ENCODE measurements around the gene VASP. TPM values are rescaled to one million over a fixed set of nuclear protein-coding genes. Genes with fewer than 3 reads are reported as not detected.

The VASP gene
- total and polyA plus RNA-seq, 2 of the 13 experiments (the other 11 are each of a cell fraction or from before 2014, with no cell fraction given), result 41.8 to 67.1 TPM

DNA sequence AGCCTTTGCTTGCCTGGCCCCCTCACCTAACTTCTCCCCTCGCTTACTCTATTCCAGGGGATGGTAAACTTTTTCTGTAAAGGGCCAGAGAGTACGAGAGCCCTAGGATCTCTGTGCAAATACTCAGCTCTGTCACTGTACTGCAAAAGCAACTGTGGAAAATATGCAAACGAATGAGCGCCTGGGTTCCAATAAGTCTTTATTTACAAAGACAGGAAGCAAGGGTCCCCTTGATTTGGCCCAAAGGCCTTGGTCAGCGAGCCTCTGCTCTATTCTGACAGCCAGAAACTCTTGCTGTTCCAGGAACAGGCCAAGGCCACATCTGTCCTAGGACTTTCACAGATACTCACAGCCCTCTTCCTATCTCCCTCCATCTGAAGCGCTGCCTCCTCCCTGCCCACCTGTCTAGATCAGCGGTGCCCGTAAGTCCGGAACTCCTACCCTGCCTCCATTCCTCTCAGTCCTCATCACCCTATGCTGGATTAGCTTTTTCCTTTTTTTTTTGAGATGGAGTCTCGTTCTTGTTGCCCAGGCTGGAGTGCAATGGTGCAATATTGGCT is 40.0 kb downstream of the VASP start (continued):
- TF ChIP-seq NCOA2 (CRISPR knock-in tag; IDR thresholded peaks at IDR 0.05) (no peak), SMAD1 (CRISPR knock-in tag; IDR thresholded peaks at IDR 0.05; ENCODE audit: borderline replicate concordance, low read depth) (no peak), ZNF30 (CRISPR knock-in tag; IDR thresholded peaks at IDR 0.05) (no peak), KLF16 (CRISPR knock-in tag; IDR thresholded peaks at IDR 0.05) (no peak), ZNF737 (CRISPR knock-in tag; IDR thresholded peaks at IDR 0.05; ENCODE audit: borderline replicate concordance) (no peak), DR1 (CRISPR knock-in tag; IDR thresholded peaks at IDR 0.05) (no peak), ZNF329 (CRISPR knock-in tag; IDR thresholded peaks at IDR 0.05; ENCODE audit: low read depth) (no peak), FOSL1 (CRISPR knock-in tag; IDR thresholded peaks at IDR 0.05; ENCODE audit: borderline replicate concordance) (no peak), SMAD9 (CRISPR knock-in tag; IDR thresholded peaks at IDR 0.05) (no peak), CCAR2 (optimal IDR thresholded peaks at IDR 0.05; ENCODE audit: low read depth, low read length) (no peak), ZNF749 (CRISPR knock-in tag; IDR thresholded peaks at IDR 0.05; ENCODE audit: borderline replicate concordance) (no peak), FOXO4 (CRISPR knock-in tag; conservative IDR thresholded peaks at IDR 0.05) (no peak), SMARCC2 (IDR thresholded peaks at IDR 0.05) (no peak), ZNF224 (CRISPR knock-in tag; IDR thresholded peaks at IDR 0.05) (no peak), SOX13 (IDR thresholded peaks at IDR 0.05) (no peak), SOX13 (CRISPR knock-in tag; conservative IDR thresholded peaks at IDR 0.05 in 1 of 2, IDR thresholded peaks at IDR 0.05 in 1 of 2) (0 out of 4 replicates have a peak, but pooled peaks of 1 of the 2 experiments have one; percentile 7), ZSCAN31 (CRISPR knock-in tag; IDR thresholded peaks at IDR 0.05; ENCODE audit: low read depth) (no peak), ZNF549 (CRISPR knock-in tag; IDR thresholded peaks at IDR 0.05) (no peak), ZNF446 (CRISPR knock-in tag; IDR thresholded peaks at IDR 0.05) (no peak), ZNF263 (CRISPR knock-in tag; IDR thresholded peaks at IDR 0.05) (0 out of 2 replicates have a peak, but pooled peaks have one; percentile 1), ZNF777 (CRISPR knock-in tag; IDR thresholded peaks at IDR 0.05) (no peak), FOXA3 (CRISPR knock-in tag; IDR thresholded peaks at IDR 0.05) (0 out of 2 replicates have a peak, but pooled peaks have one; percentile 17), FOXA1 (IDR thresholded peaks at IDR 0.05) (no peak), FOXA1 (CRISPR knock-in tag; IDR thresholded peaks at IDR 0.05) (0 out of 2 replicates have a peak, but pooled peaks have one; percentile 4), ZNF282 (IDR thresholded peaks at IDR 0.05; ENCODE audit: partially characterized antibody) (no peak), ZBTB7B (CRISPR knock-in tag; IDR thresholded peaks at IDR 0.05) (no peak), NCOA1 (CRISPR knock-in tag; IDR thresholded peaks at IDR 0.05) (no peak), GMEB2 (CRISPR knock-in tag; IDR thresholded peaks at IDR 0.05; ENCODE audit: low read depth) (no peak)
- TF ChIP-seq, protein P1, sequence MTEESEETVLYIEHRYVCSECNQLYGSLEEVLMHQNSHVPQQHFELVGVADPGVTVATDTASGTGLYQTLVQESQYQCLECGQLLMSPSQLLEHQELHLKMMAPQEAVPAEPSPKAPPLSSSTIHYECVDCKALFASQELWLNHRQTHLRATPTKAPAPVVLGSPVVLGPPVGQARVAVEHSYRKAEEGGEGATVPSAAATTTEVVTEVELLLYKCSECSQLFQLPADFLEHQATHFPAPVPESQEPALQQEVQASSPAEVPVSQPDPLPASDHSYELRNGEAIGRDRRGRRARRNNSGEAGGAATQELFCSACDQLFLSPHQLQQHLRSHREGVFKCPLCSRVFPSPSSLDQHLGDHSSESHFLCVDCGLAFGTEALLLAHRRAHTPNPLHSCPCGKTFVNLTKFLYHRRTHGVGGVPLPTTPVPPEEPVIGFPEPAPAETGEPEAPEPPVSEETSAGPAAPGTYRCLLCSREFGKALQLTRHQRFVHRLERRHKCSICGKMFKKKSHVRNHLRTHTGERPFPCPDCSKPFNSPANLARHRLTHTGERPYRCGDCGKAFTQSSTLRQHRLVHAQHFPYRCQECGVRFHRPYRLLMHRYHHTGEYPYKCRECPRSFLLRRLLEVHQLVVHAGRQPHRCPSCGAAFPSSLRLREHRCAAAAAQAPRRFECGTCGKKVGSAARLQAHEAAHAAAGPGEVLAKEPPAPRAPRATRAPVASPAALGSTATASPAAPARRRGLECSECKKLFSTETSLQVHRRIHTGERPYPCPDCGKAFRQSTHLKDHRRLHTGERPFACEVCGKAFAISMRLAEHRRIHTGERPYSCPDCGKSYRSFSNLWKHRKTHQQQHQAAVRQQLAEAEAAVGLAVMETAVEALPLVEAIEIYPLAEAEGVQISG (CRISPR knock-in tag; IDR thresholded peaks at IDR 0.05), result no peak
